HepG2 (cell line): ENCODE measurements around the gene KCTD13. TPM values are rescaled to one million over a fixed set of nuclear protein-coding genes. Genes with fewer than 3 reads are reported as not detected.

Experiments
- ATF7-NPFF ChIP-seq: sonication (generic); formaldehyde crosslinking; IDR thresholded peaks from 2 replicates; pipeline ENCODE4 v1.8.1; 2023; ENCODE audit warnings: mild to moderate bottlenecking, low read depth, missing genetic modification reagents, moderate library complexity
- DR1 ChIP-seq: sonication (generic); formaldehyde crosslinking; IDR thresholded peaks from 2 replicates; pipeline ENCODE4 v1.8.0; 2021; ENCODE audit warnings: mild to moderate bottlenecking, missing genetic modification reagents, inconsistent platforms
- EHMT2 ChIP-seq: fragments of 200-600 bp; sonication (generic); IDR thresholded peaks from 2 replicates; pipeline ENCODE4 v1.7.0; 2017; ENCODE audit warnings: antibody characterized with exemption, low read depth, low read length, borderline replicate concordance
- JDP2 ChIP-seq: sonication (generic); formaldehyde crosslinking; IDR thresholded peaks from 2 replicates; pipeline ENCODE4 v1.8.1; 2022; ENCODE audit warnings: missing genetic modification reagents, borderline replicate concordance
- MIER2 ChIP-seq: IDR thresholded peaks from 2 replicates; pipeline ENCODE4 v1.6.1; 2016; ENCODE audit warnings: missing biosample characterization, missing genetic modification reagents
- MTA1 ChIP-seq: sonication (generic); formaldehyde crosslinking; IDR thresholded peaks from 2 replicates; pipeline ENCODE4 v1.4.0; 2020; ENCODE audit warnings: missing genetic modification reagents, mild to moderate bottlenecking, borderline replicate concordance
- MTF2 ChIP-seq: sonication (generic); formaldehyde crosslinking; IDR thresholded peaks from 2 replicates; pipeline ENCODE4 v1.5.0; 2020; ENCODE audit warnings: missing genetic modification reagents, borderline replicate concordance
- MXI1 ChIP-seq: IDR thresholded peaks from 3 replicates; pipeline ENCODE4 v1.6.1; 2012; ENCODE audit warnings: low read depth, low read length, inconsistent platforms, borderline replicate concordance
- NKX3-1 ChIP-seq: sonication (generic); formaldehyde crosslinking; IDR thresholded peaks from 2 replicates; pipeline ENCODE4 v1.5.0; 2020; ENCODE audit warnings: missing genetic modification reagents
- RARA ChIP-seq: IDR thresholded peaks from 2 replicates; pipeline ENCODE4 v1.6.1; 2016; ENCODE audit warnings: missing genetic modification reagents, missing compliant biosample characterization
- REST ChIP-seq, 2 experiments: IDR thresholded peaks; 2 replicates each; pipeline ENCODE4 v1.6.1; 2011 to 2012; ENCODE audit warnings: low read length in 2 of 2, borderline replicate concordance in 1 of 2, low read depth in 1 of 2, mild to moderate bottlenecking in 1 of 2, moderate library complexity in 1 of 2
- RXRA ChIP-seq: sonication (generic); formaldehyde crosslinking; IDR thresholded peaks from 2 replicates; pipeline ENCODE4 v1.5.1; 2020; ENCODE audit warnings: missing genetic modification reagents
- SOX6 ChIP-seq, 2 experiments: fragments of 450-650 bp in 1 of 2; sonication (generic) in 1 of 2; formaldehyde crosslinking in 1 of 2; IDR thresholded peaks; 2 replicates each; pipeline versions ENCODE4 v1.4.0 to v1.6.1; 2017 to 2020; ENCODE audit warnings: antibody characterized with exemption in 1 of 2, mild to moderate bottlenecking in 1 of 2, missing genetic modification reagents in 1 of 2
- TBL1XR1 ChIP-seq: fragments of 150-350 bp; IDR thresholded peaks from 2 replicates; pipeline ENCODE4 v1.6.1; 2014; ENCODE audit warnings: borderline replicate concordance, low read length; ENCODE audit not compliant: partially characterized antibody
- TP53 ChIP-seq: sonication (generic); formaldehyde crosslinking; conservative IDR thresholded peaks from 2 replicates; pipeline ENCODE4 v1.4.0; 2020; ENCODE audit warnings: missing genetic modification reagents
- ZNF253 ChIP-seq: sonication (generic); formaldehyde crosslinking; IDR thresholded peaks from 2 replicates; pipeline ENCODE4 v1.8.0; 2022; ENCODE audit warnings: mild to moderate bottlenecking, missing genetic modification reagents, borderline replicate concordance
- ZNF296 ChIP-seq: sonication (generic); formaldehyde crosslinking; conservative IDR thresholded peaks from 2 replicates; pipeline ENCODE4 v1.5.0; 2020; ENCODE audit warnings: mild to moderate bottlenecking, missing genetic modification reagents
- ZNF350 ChIP-seq: sonication (generic); formaldehyde crosslinking; IDR thresholded peaks from 2 replicates; pipeline ENCODE4 v1.4.0; 2020; ENCODE audit warnings: mild to moderate bottlenecking, low read depth, missing genetic modification reagents, borderline replicate concordance
- ZNF547 ChIP-seq: sonication (generic); formaldehyde crosslinking; IDR thresholded peaks from 2 replicates; pipeline ENCODE4 v1.5.1; 2020; ENCODE audit warnings: mild to moderate bottlenecking, missing genetic modification reagents
- ZNF563 ChIP-seq: sonication (generic); formaldehyde crosslinking; IDR thresholded peaks from 2 replicates; pipeline ENCODE4 v1.8.0; 2022; ENCODE audit warnings: mild to moderate bottlenecking, moderate library complexity, missing genetic modification reagents
- ZNF619 ChIP-seq: sonication (generic); formaldehyde crosslinking; IDR thresholded peaks from 2 replicates; pipeline ENCODE4 v1.4.0; 2020; ENCODE audit warnings: mild to moderate bottlenecking, missing genetic modification reagents
- ZNF766 ChIP-seq: sonication (generic); formaldehyde crosslinking; IDR thresholded peaks from 2 replicates; pipeline ENCODE4 v1.5.0; 2020; ENCODE audit warnings: missing genetic modification reagents, borderline replicate concordance
- ZNF816 ChIP-seq: sonication (generic); formaldehyde crosslinking; IDR thresholded peaks from 2 replicates; pipeline ENCODE4 v1.8.0; 2022; ENCODE audit warnings: missing genetic modification reagents, mild to moderate bottlenecking, borderline replicate concordance
- polyA plus RNA-seq, 8 experiments: library from polyadenylated mRNA; depleted of rRNA in 3 of 8; stranded (reverse) in 7 of 8; unstranded in 1 of 8; fragments of >200 nt; fragmentation: Illumina TruSeq in 4 of 8; extraction: Trizol in 4 of 8; gene quantifications; 2 replicates each; pipeline versions ENCODE4 v1.2.1 to v1.2.3, GENCODE V29; 2011 to 2016; ENCODE audit warnings: low read depth in 4 of 8, missing spikeins in 1 of 8, mixed read lengths in 1 of 8; ENCODE audit not compliant: insufficient read depth in 1 of 8
- total RNA-seq, 5 experiments: library from RNA; depleted of rRNA; stranded (reverse); fragments of >200 nt; fragmentation: Illumina TruSeq; extraction: Trizol; gene quantifications; 2 replicates each; pipeline ENCODE4 v1.2.3, GENCODE V29; 2016; ENCODE audit warnings: low read depth in 1 of 5
- TF ChIP-seq, protein P1 (sequence below): sonication (generic); formaldehyde crosslinking; IDR thresholded peaks from 2 replicates; pipeline ENCODE4 v1.4.0; 2020; ENCODE audit warnings: mild to moderate bottlenecking, missing genetic modification reagents
- TF ChIP-seq, protein P2 (sequence below): fragments of 450-650 bp; IDR thresholded peaks from 2 replicates; pipeline ENCODE4 v1.6.1; 2017

KCTD13 gene
- total and polyA plus RNA-seq, 2 of the 13 experiments (the other 11 are each of a cell fraction or from before 2014, with no cell fraction given): 6.3 to 14.7 TPM

GRCh38 chr16:29974291-29975133 is 48.5 kb upstream of the KCTD13 start (continued):
- TF ChIP-seq, protein P1, sequence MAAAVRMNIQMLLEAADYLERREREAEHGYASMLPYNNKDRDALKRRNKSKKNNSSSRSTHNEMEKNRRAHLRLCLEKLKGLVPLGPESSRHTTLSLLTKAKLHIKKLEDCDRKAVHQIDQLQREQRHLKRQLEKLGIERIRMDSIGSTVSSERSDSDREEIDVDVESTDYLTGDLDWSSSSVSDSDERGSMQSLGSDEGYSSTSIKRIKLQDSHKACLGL (CRISPR knock-in tag): no peak; the same call in 1 of the 2 replicates
- TF ChIP-seq NKX3-1 (CRISPR knock-in tag) (no peak), ZNF619 (peak; percentile 59; the same call in 1 of the 2 replicates), TP53 (no peak), ZNF547 (CRISPR knock-in tag) (no peak), RXRA (no peak; the same call in 1 of the 2 replicates), ZNF350 (CRISPR knock-in tag) (no peak), ZNF766 (CRISPR knock-in tag) (no peak), MIER2 (CRISPR knock-in tag) (no peak), RARA (no peak; the same call in 1 of the 2 replicates), DR1 (CRISPR knock-in tag) (no peak), ZNF296 (CRISPR knock-in tag) (0 out of 2 replicates have a peak, but pooled peaks have one; percentile 8), ATF7-NPFF (CRISPR knock-in tag) (no peak), ZNF253 (CRISPR knock-in tag) (no peak), EHMT2 (no peak), SOX6 (IDR thresholded peaks at IDR 0.05) (no peak), SOX6 (CRISPR knock-in tag; IDR thresholded peaks at IDR 0.05) (no peak), JDP2 (CRISPR knock-in tag) (no peak), TBL1XR1 (no peak), REST (IDR thresholded peaks at IDR 0.05; ENCODE audit: borderline replicate concordance in 1 of 2, low read depth in 1 of 2, low read length in 2 of 2) (no peak), ZNF563 (CRISPR knock-in tag) (peak; percentile 46; the same call in 1 of the 2 replicates), ZNF816 (no peak), MTF2 (CRISPR knock-in tag) (no peak), MTA1 (CRISPR knock-in tag) (no peak), MXI1 (no peak)
- TF ChIP-seq, protein P2, sequence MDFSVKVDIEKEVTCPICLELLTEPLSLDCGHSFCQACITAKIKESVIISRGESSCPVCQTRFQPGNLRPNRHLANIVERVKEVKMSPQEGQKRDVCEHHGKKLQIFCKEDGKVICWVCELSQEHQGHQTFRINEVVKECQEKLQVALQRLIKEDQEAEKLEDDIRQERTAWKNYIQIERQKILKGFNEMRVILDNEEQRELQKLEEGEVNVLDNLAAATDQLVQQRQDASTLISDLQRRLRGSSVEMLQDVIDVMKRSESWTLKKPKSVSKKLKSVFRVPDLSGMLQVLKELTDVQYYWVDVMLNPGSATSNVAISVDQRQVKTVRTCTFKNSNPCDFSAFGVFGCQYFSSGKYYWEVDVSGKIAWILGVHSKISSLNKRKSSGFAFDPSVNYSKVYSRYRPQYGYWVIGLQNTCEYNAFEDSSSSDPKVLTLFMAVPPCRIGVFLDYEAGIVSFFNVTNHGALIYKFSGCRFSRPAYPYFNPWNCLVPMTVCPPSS: no peak
